Uterus (tissue), 4 donors: ENCODE measurements around the gene USP47. TPM values are rescaled to one million over a fixed set of nuclear protein-coding genes. Genes with fewer than 3 reads are reported as not detected.
A peak's percentile ranks its signal among the peaks of the same experiment; 100 is the strongest.

Experiments
- DNase-seq, 2 donors: peaks; one replicate each; pipeline ENCODE4 v3.0.0-alpha.2; 2019 to 2020
- H3K27ac ChIP-seq, 2 donors: fragments of 200-600 bp; sonication (generic); 1 replicate in 1 of 2; 2 replicates in 1 of 2; pipeline ENCODE4 v1.5.1; 2016 to 2018
- H3K27me3 ChIP-seq, 2 donors: fragments of 200-600 bp; sonication (generic); one replicate each; pipeline ENCODE4 v1.5.1; 2018 to 2019; ENCODE audit warnings: control low read depth in 1 of 2
- H3K36me3 ChIP-seq, 2 donors: fragments of 200-600 bp; sonication (generic); one replicate each; pipeline ENCODE4 v1.5.1; 2019; ENCODE audit warnings: control low read depth in 1 of 2
- H3K4me1 ChIP-seq, 2 donors: fragments of 200-600 bp; sonication (generic); one replicate each; pipeline ENCODE4 v1.5.1; 2018 to 2019; ENCODE audit warnings: control low read depth in 1 of 2
- H3K4me3 ChIP-seq, 2 donors: fragments of 200-600 bp; sonication (generic); 1 replicate in 1 of 2; 2 replicates in 1 of 2; pipeline ENCODE4 v1.5.1; 2018 to 2019; ENCODE audit warnings: mild to moderate bottlenecking in 1 of 2
- H3K9me3 ChIP-seq, 2 donors: fragments of 200-600 bp; sonication (generic); one replicate each; pipeline ENCODE4 v1.5.1; 2019; ENCODE audit warnings: control low read depth in 1 of 2
- POLR2A ChIP-seq, 2 donors: fragments of 450-650 bp; IDR thresholded peaks; one replicate each; pipeline ENCODE4 v1.6.1; 2016; ENCODE audit warnings: antibody characterized with exemption in 2 of 2, mild to moderate bottlenecking in 1 of 2, moderate library complexity in 1 of 2
- intact Hi-C: fragments of 100-400 bp; cut with DNase I; formaldehyde crosslinking; loops from one replicate; pipeline ENCODE4 v1.15.1; 2023; ENCODE audit warnings: low total_unique reads
- total RNA-seq, 4 donors: library from RNA; depleted of rRNA in 3 of 4; stranded (reverse); fragments of >200 nt in 3 of 4; gene quantifications; one replicate each; pipeline versions ENCODE4 v1.1.0 to v1.2.4, GENCODE V29; 2014 to 2023
- TF ChIP-seq, protein P1 (sequence below), 4 experiments: fragments of 200-600 bp in 2 of 4; fragments of 450-650 bp in 2 of 4; sonication (generic) in 2 of 4; IDR thresholded peaks; one replicate each; pipeline ENCODE4 v1.5.1; 2016 to 2019; ENCODE audit warnings: antibody characterized with exemption in 4 of 4, mild to moderate bottlenecking in 2 of 4, moderate library complexity in 1 of 4
- donor health status: DM: yes; HTN: yes; CAD: no.

The USP47 gene
- total RNA-seq, 4 donors from 2014 or later, result 83.4 to 247 (median 146) TPM

GRCh38 chr11:11981840-11982239, 140.1 kb downstream of the USP47 start:
- no peaks in the 10 kb centered on the region for H3K9me3 ChIP-seq
- DNase-seq, result peak in 1 of 2 donors; percentile 8
- H3K4me1 ChIP-seq, result peaks cover 11 to 17% of the 10 kb centered on the region in 2 donors
- intact Hi-C loops, result no loop called here
- no peaks in the 10 kb centered on the region for H3K27me3 ChIP-seq
- no peak overlapping the region for H3K4me3 ChIP-seq
- no peaks in the 10 kb centered on the region for H3K36me3 ChIP-seq
- peak overlapping the region in 1 of 2 donors; percentile 18 for H3K27ac ChIP-seq
- TF ChIP-seq, protein P1, sequence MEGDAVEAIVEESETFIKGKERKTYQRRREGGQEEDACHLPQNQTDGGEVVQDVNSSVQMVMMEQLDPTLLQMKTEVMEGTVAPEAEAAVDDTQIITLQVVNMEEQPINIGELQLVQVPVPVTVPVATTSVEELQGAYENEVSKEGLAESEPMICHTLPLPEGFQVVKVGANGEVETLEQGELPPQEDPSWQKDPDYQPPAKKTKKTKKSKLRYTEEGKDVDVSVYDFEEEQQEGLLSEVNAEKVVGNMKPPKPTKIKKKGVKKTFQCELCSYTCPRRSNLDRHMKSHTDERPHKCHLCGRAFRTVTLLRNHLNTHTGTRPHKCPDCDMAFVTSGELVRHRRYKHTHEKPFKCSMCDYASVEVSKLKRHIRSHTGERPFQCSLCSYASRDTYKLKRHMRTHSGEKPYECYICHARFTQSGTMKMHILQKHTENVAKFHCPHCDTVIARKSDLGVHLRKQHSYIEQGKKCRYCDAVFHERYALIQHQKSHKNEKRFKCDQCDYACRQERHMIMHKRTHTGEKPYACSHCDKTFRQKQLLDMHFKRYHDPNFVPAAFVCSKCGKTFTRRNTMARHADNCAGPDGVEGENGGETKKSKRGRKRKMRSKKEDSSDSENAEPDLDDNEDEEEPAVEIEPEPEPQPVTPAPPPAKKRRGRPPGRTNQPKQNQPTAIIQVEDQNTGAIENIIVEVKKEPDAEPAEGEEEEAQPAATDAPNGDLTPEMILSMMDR (IDR thresholded peaks at IDR 0.05), result no peak
- TF ChIP-seq POLR2A (IDR thresholded peaks at IDR 0.05), result no peak

GRCh38 chr11:11982461-11982860, 140.7 kb downstream of the USP47 start:
- H3K4me1 ChIP-seq, result peaks cover 9 to 15% of the 10 kb centered on the region in 2 donors
- peak in 1 of 2 donors; percentile 8 for DNase-seq

GRCh38 chr11:11982975-11983374, 141.2 kb downstream of the USP47 start:
- Histone ChIP-seq H3K4me1 (peaks cover 9 to 10% of the 10 kb centered on the region in 2 donors), H3K36me3 (no peaks in the 10 kb centered on the region), H3K9me3 (no peaks in the 10 kb centered on the region), H3K4me3 (no peak overlapping the region), H3K27ac (peak overlapping the region in 1 of 2 donors; percentile 15), H3K27me3 (no peaks in the 10 kb centered on the region)
- intact Hi-C loops, result no loop called here
- no peak for DNase-seq
- TF ChIP-seq, protein P1 (IDR thresholded peaks at IDR 0.05), result no peak
- no peak for TF ChIP-seq POLR2A (IDR thresholded peaks at IDR 0.05)

More at GRCh38 chr11:11982461-11982860, 140.7 kb downstream of the USP47 start:
- intact Hi-C loops, result no loop called here
- Histone ChIP-seq H3K27me3 (no peaks in the 10 kb centered on the region), H3K27ac (no peak overlapping the region), H3K36me3 (no peaks in the 10 kb centered on the region), H3K9me3 (no peaks in the 10 kb centered on the region), H3K4me3 (no peak overlapping the region)
- TF ChIP-seq POLR2A (IDR thresholded peaks at IDR 0.05), result no peak
- TF ChIP-seq, protein P1 (IDR thresholded peaks at IDR 0.05), result no peak

GRCh38 chr11:11983427-11983826, 141.7 kb downstream of the USP47 start:
- peak overlapping the region in 1 of 2 donors; percentile 31 for H3K27ac ChIP-seq
- TF ChIP-seq, protein P1 (IDR thresholded peaks at IDR 0.05), result no peak
- TF ChIP-seq POLR2A (IDR thresholded peaks at IDR 0.05), result no peak
- H3K9me3 ChIP-seq, result no peaks in the 10 kb centered on the region
- no peaks in the 10 kb centered on the region for H3K27me3 ChIP-seq
- peaks cover 5 to 9% of the 10 kb centered on the region in 2 donors for H3K4me1 ChIP-seq
- DNase-seq, result no peak
- H3K36me3 ChIP-seq, result no peaks in the 10 kb centered on the region
- intact Hi-C loops, result no loop called here
- no peak overlapping the region for H3K4me3 ChIP-seq

- intact Hi-C loops, result no loop called here
- H3K9me3 ChIP-seq, result no peaks in the 10 kb centered on the region
- TF ChIP-seq, protein P1 (IDR thresholded peaks at IDR 0.05), result no peak
- TF ChIP-seq POLR2A (IDR thresholded peaks at IDR 0.05), result no peak
- H3K27me3 ChIP-seq, result no peaks in the 10 kb centered on the region
- no peak for DNase-seq
- H3K4me3 ChIP-seq, result no peak overlapping the region
- H3K27ac ChIP-seq, result no peak overlapping the region
- no peaks in the 10 kb centered on the region for H3K36me3 ChIP-seq
- peaks cover 0 to under 1% of the 10 kb centered on the region in 2 donors for H3K4me1 ChIP-seq
Measured at GRCh38 chr11:11984563-11984962, 142.8 kb downstream of the USP47 start.
